Esophagus muscularis mucosa (tissue), 3 donors: ENCODE results near the gene MRPS16.

Experiments used
- CTCF ChIP-seq, 3 experiments: fragments of 200-600 bp in 2 of 3; fragments of 450-650 bp in 1 of 3; sonication (generic) in 2 of 3; IDR thresholded peaks; one replicate each; pipeline ENCODE4 v1.5.1; 2017 to 2019; ENCODE audit warnings: antibody characterized with exemption in 3 of 3, mild to moderate bottlenecking in 2 of 3, moderate library complexity in 1 of 3
- POLR2AphosphoS5 ChIP-seq, 2 donors: sonication (generic); formaldehyde crosslinking; IDR thresholded peaks; one replicate each; pipeline ENCODE4 v1.6.1; 2017; ENCODE audit warnings: antibody characterized with exemption in 2 of 2

GRCh38 chr10:73264423-73264822 lies 12.0 kb upstream of the MRPS16 start:
- TF ChIP-seq POLR2AphosphoS5 (IDR thresholded peaks at IDR 0.05) = no peak
- no peak for TF ChIP-seq CTCF (IDR thresholded peaks at IDR 0.05)
